Stimulated activated CD4-positive, alpha-beta T cell treated with anti-CD3 and anti-CD28 coated beads, Interleukin-1b, Interleukin-23, amount 100 ng/mL, for 4 hours (primary cell): Measurements from ENCODE around the gene MYRIP.
"Not testable (repeated sequence)": the region's sequence is repeated elsewhere in the genome, so short reads cannot be mapped to it uniquely, and the experiment has no call there.

Source experiments
- DNase-seq, 2 donors: peaks; one replicate each; pipeline ENCODE4 v3.0.0-alpha.2; 2020; ENCODE audit warnings: low read depth in 2 of 2

The MYRIP gene

GRCh38 chr3:40129510-40129909, 320.1 kb downstream of the MYRIP start:
- no peak for DNase-seq

- no peak for DNase-seq
Measured at GRCh38 chr3:40129981-40130380, 320.6 kb downstream of the MYRIP start.

GRCh38 chr3:40130721-40131120, 321.3 kb downstream of the MYRIP start:
- DNase-seq: no peak

GRCh38 chr3:40133886-40134575, 324.6 kb downstream of the MYRIP start:
- not testable (repeated sequence) for DNase-seq

GRCh38 chr3:40137591-40138295, 328.3 kb downstream of the MYRIP start:
- DNase-seq: no peak

DNA sequence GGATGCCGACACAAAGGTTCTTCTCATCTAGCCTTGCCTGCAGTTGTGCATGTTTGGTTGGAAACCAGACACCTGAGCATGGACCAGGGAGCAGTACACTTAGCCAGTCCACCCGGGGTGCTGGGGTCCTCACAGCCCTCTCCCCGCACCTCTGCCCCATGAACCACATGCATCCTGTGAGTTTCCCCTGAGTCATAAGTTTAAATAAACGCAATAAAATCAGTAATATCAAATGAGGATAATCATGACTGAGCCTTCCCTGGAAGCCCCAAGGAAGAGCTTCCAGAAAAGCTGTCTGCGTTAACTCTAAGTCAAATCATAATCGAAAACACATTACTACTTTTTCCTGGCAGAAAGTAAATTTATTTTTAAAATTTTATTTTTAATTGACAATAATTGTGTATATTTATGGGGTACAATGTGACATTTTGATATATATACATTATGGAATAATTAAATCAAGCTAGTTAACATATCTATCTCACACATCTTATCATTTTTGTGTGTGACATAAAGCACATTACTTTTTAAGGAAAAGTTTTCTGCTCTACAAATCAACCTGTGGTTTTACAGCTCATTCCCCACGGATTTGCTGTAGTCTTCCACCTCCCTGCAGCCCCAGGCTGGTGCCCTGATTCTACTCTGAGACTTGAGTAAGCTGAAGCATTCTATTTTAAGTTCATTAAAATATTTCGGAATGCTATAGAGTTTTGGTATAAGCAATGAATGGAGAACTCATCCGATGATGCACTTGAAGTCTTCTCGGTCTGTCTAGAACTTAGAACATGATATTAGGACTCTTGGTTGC, 334.1 kb downstream of the MYRIP start:
- no peak for DNase-seq

- no peak for DNase-seq
Measured at GRCh38 chr3:40148827-40149226, 339.4 kb downstream of the MYRIP start.

DNA sequence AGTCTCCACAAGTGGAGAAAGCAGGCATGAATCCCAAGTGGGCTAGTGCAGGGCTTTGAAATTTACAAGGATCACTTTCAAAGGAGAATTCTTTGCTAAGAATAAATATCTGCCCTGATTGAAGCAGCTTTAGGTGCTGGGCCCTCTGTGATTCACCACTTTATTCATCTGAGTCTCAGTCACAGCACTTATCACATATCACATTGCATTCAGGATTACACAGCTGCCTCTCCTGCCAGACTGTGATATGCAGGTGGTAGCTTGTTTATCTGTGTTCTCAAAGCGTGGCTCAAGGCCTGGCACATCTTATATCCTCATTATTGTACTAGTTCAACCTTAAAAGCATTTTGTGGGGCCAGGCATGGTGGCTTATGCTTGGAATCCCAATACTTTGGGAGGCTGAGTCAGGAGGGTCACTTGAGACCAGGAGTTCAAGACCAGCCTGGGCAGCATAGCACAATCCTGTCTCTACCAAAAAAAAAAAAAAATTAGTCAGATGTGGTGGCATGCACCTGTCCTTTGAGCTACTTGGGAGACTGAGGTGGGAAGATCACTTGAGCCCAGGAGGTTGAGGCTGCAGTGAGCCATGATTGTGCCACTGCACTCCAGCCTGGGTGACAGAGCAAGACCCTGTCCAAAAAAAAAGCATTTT, 343.2 kb downstream of the MYRIP start:
- no peak for DNase-seq

DNA sequence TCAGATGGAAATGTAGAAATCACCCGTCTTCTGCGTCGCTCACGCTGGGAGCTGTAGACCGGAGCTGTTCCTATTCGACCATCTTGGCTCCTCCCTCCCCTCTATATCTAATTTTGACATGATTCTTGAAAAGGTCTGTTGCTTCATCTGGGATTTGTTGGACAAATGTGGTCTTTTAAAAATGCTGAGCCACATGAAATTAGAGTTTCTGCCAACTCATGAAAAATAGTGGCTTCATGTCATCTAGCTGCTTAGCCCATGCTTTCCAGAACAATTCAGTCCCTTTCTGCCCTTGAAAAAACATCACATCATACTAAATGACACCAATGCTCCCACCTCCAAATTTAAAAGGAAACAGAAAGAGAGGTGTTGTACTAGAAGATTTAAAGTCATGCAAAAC, 351.5 kb downstream of the MYRIP start:
- DNase-seq: no peak

DNA sequence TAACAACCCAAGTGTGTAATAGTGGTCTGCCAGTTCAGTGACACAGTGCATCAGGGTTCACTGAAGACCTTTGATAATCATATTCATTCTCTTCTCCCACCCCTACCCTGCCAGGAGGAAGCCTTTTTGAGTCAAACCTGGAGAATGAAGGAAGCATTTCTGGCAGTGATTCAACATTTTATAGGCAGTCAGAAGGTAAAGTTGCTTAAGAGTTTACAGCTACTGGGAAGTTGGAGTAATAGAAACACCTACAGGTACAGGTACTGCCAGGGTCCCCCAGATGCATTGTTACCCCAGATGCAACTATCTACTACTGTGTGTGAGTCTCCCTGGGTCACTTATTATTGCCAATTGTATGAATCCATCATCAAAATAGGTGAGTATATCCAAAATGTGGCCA, 353.2 kb downstream of the MYRIP start:
- no peak for DNase-seq

GRCh38 chr3:40166997-40167396, 357.6 kb downstream of the MYRIP start:
- no peak for DNase-seq

GRCh38 chr3:40167958-40168357, 358.5 kb downstream of the MYRIP start:
- DNase-seq: no peak

- no peak for DNase-seq
Measured at GRCh38 chr3:40169983-40170382, 360.6 kb downstream of the MYRIP start.

DNA sequence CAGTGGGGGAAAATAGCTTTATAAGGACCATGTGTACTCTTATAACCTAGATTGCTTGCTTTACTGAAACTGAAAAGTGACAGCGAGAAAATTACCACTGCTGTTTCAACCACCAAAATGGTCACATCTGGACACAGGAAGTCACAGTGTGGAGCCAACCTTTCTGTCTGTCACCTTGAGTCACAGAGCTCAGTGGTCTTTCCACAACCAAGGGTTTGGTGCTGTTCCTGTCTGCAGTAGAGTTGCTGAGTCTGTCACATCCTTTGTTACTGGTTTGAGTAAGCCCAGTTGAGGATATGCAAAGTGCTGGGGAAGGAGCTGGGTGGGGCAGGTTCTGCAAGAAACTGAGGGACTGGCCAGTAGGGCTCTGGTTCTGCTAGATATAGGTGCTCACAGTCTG, 361.0 kb downstream of the MYRIP start:
- DNase-seq: no peak

DNA sequence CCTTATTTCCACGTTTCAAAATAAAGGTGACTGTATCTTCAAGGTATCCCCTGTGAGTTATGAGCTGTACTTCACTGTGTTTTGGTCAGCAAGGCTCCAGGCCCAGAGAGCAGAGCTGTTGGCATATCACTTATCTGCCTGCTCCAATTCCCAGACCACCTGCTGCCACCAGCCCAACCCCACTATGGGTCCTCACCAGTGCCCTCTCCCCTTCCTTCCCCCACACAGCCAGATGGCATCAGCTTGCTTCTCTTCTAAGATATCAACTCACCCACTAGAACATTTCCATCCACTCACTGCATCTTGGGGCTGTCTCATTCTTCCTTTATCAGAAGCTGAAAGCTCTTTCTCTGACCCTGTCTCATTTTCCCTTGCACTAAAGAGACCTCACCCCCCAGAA, 363.2 kb downstream of the MYRIP start:
- no peak for DNase-seq

DNA sequence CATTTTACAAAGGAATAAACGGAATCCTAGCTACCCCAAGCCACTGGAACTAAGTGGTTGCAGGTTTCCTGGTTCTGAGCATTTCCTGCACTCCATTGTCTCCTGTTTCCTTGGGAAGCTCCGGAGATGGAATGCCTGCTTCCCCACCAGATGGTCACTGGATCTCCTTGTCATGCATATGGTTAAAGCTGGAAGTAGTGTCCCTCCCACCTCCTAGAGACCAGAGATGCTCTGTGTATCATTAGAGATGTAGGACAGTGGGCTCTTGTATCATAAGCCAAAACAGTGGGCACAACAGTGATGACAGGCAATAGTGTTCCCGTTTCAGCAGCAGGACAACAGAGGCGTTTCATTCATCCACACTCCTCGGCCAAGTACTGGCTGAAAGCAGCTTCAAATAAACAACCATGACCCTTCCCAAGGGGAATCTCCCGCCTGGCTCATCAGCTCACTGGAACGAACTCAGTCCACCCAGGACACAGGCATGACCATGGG, 363.9 kb downstream of the MYRIP start:
- DNase-seq: no peak

DNA sequence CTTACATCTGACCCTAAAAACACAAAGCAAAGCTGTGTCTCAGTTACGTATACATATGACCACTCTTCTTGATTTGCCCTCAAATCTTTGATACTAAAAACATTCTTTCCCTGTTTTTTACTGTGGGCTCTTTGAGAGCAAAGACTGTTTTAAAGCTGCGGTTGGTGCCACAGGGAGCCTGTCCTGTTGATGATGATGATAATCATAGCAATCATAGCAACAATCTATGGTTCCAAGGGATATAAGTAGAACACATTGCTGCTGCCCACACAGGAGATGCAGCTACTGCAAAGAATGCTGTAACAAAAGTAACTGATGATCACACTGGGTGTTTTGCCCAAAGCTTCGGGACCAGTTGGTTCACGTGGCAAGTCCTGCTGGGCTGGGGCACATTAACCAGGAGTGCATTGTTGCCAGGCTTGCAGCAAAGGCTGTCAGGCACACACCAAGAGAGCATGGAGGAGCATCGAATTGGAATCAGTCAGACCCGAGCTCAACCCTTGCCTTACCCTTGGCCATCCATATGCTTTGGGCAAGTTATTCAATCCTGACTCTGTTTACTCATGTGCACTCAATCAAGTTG, 368.7 kb downstream of the MYRIP start:
- DNase-seq: no peak

GRCh38 chr3:40179016-40179415, 369.6 kb downstream of the MYRIP start:
- DNase-seq: peak; percentile 29 to 45

DNA sequence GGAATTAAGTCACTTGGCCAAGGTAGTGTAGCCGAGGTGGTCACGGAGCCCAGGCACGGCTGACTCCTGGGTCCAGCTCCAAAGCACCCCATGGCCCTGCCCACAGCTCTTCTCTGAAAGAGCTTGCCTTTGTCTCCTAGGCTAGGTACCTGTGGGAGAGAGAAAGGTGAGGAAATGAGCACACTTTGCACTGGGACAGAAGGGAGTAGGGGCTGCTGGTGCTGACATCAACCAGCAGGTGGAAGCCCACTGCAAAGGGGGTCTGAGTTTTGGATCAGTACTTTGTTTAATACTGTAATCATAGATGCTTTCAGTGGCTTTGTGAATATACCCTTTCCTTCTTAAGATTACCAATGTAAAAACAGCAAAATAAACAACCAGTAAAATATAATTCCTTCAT, 371.8 kb downstream of the MYRIP start:
- no peak for DNase-seq

DNA sequence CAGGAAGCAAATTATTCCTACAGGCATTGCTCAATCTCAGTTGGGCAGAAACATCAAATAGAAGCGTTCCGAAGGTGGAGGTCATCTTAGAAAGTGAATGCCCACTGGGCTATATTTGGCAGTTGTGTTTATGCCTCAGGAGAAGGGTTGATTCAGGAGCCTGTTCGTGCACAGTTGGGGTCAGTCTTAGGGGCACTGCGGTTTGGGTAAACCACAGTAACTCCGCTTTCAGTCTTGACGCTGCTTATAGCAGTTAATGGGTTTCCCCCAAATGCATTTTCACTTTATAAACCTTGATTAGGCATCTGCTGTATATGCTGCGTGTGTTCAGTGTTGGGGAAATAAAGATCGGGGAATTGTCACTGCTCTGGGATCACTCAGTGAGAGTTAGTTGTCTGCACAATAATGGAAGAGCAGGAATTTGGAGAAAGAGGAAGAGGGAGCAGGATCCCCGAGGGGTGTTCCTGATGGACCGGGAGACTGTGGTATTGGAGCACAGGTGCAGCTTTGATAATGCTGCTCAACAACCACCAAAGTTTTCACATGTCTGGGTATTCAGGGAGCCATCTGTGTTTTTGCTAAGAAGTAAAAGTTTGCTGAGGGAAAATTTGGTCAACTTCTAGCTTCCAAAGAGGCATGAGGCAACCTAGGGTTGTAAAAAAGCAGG, 375.8 kb downstream of the MYRIP start:
- no peak for DNase-seq

DNA sequence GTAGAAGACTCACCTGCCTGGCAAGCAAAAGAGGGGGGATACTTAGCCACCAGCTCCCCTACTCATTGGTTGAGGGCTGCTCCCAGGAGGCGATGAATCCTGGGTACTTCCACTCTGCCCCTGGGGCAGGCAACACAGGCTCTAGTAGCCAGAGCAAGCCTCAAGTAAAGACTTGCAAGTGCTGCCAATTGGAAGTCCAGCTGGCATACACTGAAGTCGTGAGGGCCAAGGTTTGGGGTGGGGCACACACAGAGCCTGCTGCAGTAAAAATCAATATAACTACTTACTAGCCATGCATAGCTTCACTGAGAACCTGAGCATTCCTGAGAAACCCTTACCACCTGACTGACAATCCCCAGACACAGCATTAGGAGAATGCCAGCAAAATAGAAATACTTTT, 377.1 kb downstream of the MYRIP start:
- DNase-seq: no peak
